HepG2 (cell line): ENCODE results near the gene NELFCD. TPM values are rescaled to one million over a fixed set of nuclear protein-coding genes. Genes with fewer than 3 reads are reported as not detected.
A peak's percentile ranks its signal among the peaks of the same experiment; 100 is the strongest.

ENCODE experiments used
- AGO2 ChIP-seq: fragments of 200-400 bp; formaldehyde crosslinking; optimal IDR thresholded peaks from 2 replicates; pipeline ENCODE3; 2017; ENCODE audit warnings: mild to moderate bottlenecking, low read depth, low read length, moderate library complexity
- JUN ChIP-seq: sonication (generic); formaldehyde crosslinking; IDR thresholded peaks from 2 replicates; pipeline ENCODE4 v1.4.0; 2020; ENCODE audit warnings: mild to moderate bottlenecking, missing genetic modification reagents
- KMT2A ChIP-seq: sonication (generic); formaldehyde crosslinking; IDR thresholded peaks from 2 replicates; pipeline ENCODE4 v1.4.0; 2020; ENCODE audit warnings: missing genetic modification reagents
- MLXIP ChIP-seq: sonication (generic); formaldehyde crosslinking; IDR thresholded peaks from 2 replicates; pipeline ENCODE4 v1.9.0; 2021; ENCODE audit warnings: missing genetic modification reagents, borderline replicate concordance
- MXI1 ChIP-seq: IDR thresholded peaks from 3 replicates; pipeline ENCODE4 v1.6.1; 2012; ENCODE audit warnings: low read depth, low read length, inconsistent platforms, borderline replicate concordance
- RARA ChIP-seq: IDR thresholded peaks from 2 replicates; pipeline ENCODE4 v1.6.1; 2016; ENCODE audit warnings: missing genetic modification reagents, missing compliant biosample characterization
- RBM22 ChIP-seq: fragments of 200-400 bp; formaldehyde crosslinking; optimal IDR thresholded peaks from 2 replicates; pipeline ENCODE3; 2017; ENCODE audit warnings: mild to moderate bottlenecking, low read length, moderate library complexity
- SKI ChIP-seq: fragments of 450-650 bp; IDR thresholded peaks from one replicate; pipeline ENCODE4 v1.6.1; 2018; ENCODE audit warnings: mild to moderate bottlenecking; ENCODE audit not compliant: partially characterized antibody
- TBL1XR1 ChIP-seq: fragments of 150-350 bp; IDR thresholded peaks from 2 replicates; pipeline ENCODE4 v1.6.1; 2014; ENCODE audit warnings: borderline replicate concordance, low read length; ENCODE audit not compliant: partially characterized antibody
- ZBTB39 ChIP-seq: sonication (generic); formaldehyde crosslinking; IDR thresholded peaks from 2 replicates; pipeline ENCODE4 v1.5.0; 2020; ENCODE audit warnings: missing genetic modification reagents
- ZNF225 ChIP-seq: sonication (generic); formaldehyde crosslinking; IDR thresholded peaks from 2 replicates; pipeline ENCODE4 v1.4.0; 2020; ENCODE audit warnings: mild to moderate bottlenecking, missing genetic modification reagents
- ZNF350 ChIP-seq: sonication (generic); formaldehyde crosslinking; IDR thresholded peaks from 2 replicates; pipeline ENCODE4 v1.4.0; 2020; ENCODE audit warnings: mild to moderate bottlenecking, low read depth, missing genetic modification reagents, borderline replicate concordance
- ZNF570 ChIP-seq: sonication (generic); formaldehyde crosslinking; IDR thresholded peaks from 2 replicates; pipeline ENCODE4 v1.4.0; 2020; ENCODE audit warnings: mild to moderate bottlenecking, missing genetic modification reagents, borderline replicate concordance
- ZNF792 ChIP-seq: IDR thresholded peaks from 2 replicates; pipeline ENCODE4 v1.6.1; 2016
- polyA plus RNA-seq, 8 experiments: library from polyadenylated mRNA; depleted of rRNA in 3 of 8; stranded (reverse) in 7 of 8; unstranded in 1 of 8; fragments of >200 nt; fragmentation: Illumina TruSeq in 4 of 8; extraction: Trizol in 4 of 8; gene quantifications; 2 replicates each; pipeline versions ENCODE4 v1.2.1 to v1.2.3, GENCODE V29; 2011 to 2016; ENCODE audit warnings: low read depth in 4 of 8, missing spikeins in 1 of 8, mixed read lengths in 1 of 8; ENCODE audit not compliant: insufficient read depth in 1 of 8
- total RNA-seq, 5 experiments: library from RNA; depleted of rRNA; stranded (reverse); fragments of >200 nt; fragmentation: Illumina TruSeq; extraction: Trizol; gene quantifications; 2 replicates each; pipeline ENCODE4 v1.2.3, GENCODE V29; 2016; ENCODE audit warnings: low read depth in 1 of 5
- TF ChIP-seq, protein P1 (sequence below): sonication (generic); formaldehyde crosslinking; IDR thresholded peaks from one replicate; pipeline ENCODE4 v1.5.1; 2020; ENCODE audit warnings: mild to moderate bottlenecking, missing genetic modification reagents; ENCODE audit errors: not compliant biosample characterization

NELFCD gene
- total and polyA plus RNA-seq, 2 of the 13 experiments (the other 11 are each of a cell fraction or from before 2014, with no cell fraction given) = 159 to 203 TPM

DNA sequence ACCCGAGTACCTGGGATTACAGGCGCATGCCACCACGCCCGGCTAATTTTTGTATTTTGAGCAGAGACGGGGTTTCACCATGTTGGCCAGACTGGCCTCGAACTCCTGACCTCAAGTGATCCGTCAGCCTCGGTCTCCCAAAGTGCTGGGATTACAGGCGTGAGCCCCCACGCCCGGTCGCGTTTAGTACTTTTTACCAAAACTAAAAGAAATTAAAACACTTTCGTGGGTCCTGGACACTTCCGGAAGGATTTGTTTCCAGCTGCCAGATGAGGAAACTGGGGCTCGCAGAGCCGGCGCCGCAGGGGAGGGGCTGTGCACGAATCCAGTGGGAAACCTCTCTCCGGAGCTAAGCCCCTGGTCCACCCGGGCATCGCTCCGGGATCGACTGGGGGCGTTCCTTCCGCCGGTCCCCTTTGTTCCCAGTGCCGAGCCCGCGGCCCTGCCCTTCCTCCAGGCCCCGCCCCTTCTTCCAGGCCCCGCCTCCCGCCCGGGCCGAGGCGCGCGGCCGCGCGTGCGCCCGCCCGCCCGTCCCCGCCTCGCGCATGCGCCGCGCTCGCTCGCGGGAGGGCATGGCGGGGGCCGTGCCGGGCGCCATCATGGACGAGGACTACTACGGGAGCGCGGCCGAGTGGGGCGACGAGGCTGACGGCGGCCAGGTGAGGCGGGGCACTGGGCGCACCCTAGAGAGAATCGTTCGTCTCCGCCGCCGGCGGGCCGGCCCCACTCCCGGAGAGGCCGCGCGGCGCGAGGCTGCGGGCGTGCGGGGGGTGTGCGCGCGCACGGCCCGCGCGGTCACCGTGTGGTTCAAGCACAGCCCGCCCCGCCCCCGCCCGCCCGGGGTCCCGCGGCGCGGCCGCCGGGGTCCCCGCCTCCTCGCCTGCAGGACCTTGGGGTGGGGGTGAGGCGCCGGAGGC, at the start of gene NELFCD (continued):
- TF ChIP-seq, protein P1, sequence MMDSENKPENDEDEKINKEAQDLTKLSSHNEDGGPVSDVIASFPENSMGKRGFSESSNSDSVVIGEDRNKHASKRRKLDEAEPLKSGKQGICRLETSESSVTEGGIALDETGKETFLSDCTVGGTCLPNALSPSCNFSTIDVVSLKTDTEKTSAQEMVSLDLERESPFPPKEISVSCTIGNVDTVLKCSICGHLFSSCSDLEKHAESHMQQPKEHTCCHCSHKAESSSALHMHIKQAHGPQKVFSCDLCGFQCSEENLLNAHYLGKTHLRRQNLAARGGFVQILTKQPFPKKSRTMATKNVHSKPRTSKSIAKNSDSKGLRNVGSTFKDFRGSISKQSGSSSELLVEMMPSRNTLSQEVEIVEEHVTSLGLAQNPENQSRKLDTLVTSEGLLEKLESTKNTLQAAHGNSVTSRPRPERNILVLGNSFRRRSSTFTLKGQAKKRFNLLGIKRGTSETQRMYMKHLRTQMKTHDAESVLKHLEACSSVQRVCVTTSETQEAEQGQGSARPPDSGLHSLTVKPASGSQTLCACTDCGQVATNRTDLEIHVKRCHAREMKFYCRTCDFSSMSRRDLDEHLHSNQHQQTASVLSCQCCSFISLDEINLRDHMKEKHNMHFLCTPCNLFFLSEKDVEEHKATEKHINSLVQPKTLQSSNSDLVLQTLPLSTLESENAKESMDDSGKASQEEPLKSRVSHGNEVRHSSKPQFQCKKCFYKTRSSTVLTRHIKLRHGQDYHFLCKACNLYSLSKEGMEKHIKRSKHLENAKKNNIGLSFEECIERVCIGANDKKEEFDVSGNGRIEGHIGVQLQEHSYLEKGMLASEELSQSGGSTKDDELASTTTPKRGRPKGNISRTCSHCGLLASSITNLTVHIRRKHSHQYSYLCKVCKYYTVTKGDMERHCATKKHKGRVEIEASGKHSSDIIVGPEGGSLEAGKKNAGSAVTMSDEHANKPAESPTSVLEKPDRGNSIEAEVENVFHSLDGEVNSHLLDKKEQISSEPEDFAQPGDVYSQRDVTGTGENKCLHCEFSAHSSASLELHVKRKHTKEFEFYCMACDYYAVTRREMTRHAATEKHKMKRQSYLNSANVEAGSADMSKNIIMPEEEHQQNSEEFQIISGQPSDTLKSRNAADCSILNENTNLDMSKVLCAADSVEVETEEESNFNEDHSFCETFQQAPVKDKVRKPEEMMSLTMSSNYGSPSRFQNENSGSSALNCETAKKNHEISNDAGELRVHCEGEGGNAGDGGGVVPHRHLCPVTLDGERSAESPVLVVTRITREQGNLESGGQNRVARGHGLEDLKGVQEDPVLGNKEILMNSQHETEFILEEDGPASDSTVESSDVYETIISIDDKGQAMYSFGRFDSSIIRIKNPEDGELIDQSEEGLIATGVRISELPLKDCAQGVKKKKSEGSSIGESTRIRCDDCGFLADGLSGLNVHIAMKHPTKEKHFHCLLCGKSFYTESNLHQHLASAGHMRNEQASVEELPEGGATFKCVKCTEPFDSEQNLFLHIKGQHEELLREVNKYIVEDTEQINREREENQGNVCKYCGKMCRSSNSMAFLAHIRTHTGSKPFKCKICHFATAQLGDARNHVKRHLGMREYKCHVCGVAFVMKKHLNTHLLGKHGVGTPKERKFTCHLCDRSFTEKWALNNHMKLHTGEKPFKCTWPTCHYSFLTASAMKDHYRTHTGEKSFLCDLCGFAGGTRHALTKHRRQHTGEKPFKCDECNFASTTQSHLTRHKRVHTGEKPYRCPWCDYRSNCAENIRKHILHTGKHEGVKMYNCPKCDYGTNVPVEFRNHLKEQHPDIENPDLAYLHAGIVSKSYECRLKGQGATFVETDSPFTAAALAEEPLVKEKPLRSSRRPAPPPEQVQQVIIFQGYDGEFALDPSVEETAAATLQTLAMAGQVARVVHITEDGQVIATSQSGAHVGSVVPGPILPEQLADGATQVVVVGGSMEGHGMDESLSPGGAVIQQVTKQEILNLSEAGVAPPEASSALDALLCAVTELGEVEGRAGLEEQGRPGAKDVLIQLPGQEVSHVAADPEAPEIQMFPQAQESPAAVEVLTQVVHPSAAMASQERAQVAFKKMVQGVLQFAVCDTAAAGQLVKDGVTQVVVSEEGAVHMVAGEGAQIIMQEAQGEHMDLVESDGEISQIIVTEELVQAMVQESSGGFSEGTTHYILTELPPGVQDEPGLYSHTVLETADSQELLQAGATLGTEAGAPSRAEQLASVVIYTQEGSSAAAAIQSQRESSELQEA = no peak
- TF ChIP-seq ZNF225 (CRISPR knock-in tag) (peak; percentile 75), ZNF350 (CRISPR knock-in tag) (peak; percentile 58; the same call in 1 of the 2 replicates), JUN (0 out of 2 replicates have a peak, but pooled peaks have one; percentile 14), SKI (peak; percentile 7), ZNF792 (CRISPR knock-in tag) (no peak; the same call in 1 of the 2 replicates), RBM22 (no peak), ZNF570 (CRISPR knock-in tag) (no peak), ZBTB39 (CRISPR knock-in tag) (no peak), AGO2 (peak; percentile 42), KMT2A (peak; percentile 38; the same call in 1 of the 2 replicates), RARA (CRISPR knock-in tag) (peak; percentile 30; the same call in 1 of the 2 replicates), TBL1XR1 (no peak), MLXIP (CRISPR knock-in tag) (peak; percentile 66; the same call in 1 of the 2 replicates), MXI1 (peak; percentile 76; the same call in 2 of the 3 replicates)
